H1 (cell line): ENCODE measurements around the gene C1orf87. TPM values are rescaled to one million over a fixed set of nuclear protein-coding genes. Genes with fewer than 3 reads are reported as not detected.

Source experiments
- KDM5A ChIP-seq: fragments of 200-600 bp; IDR thresholded peaks from 2 replicates; pipeline ENCODE4 v1.7.1; 2012; ENCODE audit warnings: mild to moderate bottlenecking, low read length, inconsistent platforms, mixed read lengths
- SAP30 ChIP-seq: fragments of 300-600 bp; sonication (generic); IDR thresholded peaks from 2 replicates; pipeline ENCODE4 v1.7.1; 2012; ENCODE audit warnings: low read length, moderate library complexity, mild to moderate bottlenecking, inconsistent platforms; ENCODE audit not compliant: insufficient read depth, insufficient replicate concordance
- USF2 ChIP-seq: IDR thresholded peaks from 2 replicates; pipeline ENCODE4 v1.6.1; 2011; ENCODE audit warnings: low read length, improper control_type of control experiment
- polyA plus RNA-seq, 7 experiments: library from polyadenylated mRNA; depleted of rRNA in 3 of 7; stranded (reverse) in 5 of 7; unstranded in 2 of 7; fragments of >200 nt in 5 of 7; fragments of 200-250 nt in 2 of 7; gene quantifications; 1 replicate in 5 of 7; 2 replicates in 1 of 7; 4 replicates in 1 of 7; pipeline versions ENCODE4 v1.2.1 to v1.2.3, GENCODE V29; 2011 to 2013; ENCODE audit warnings: missing spikeins in 2 of 7, mixed read lengths in 2 of 7
- total RNA-seq: library from RNA; stranded (reverse); fragmentation: NEBNext Ultra II Directional; extraction: Animal tissue kit (Norgen Biotek cat#: 25700); gene quantifications from 2 replicates; pipeline ENCODE4 v1.2.1, GENCODE V29; 2021

C1orf87 gene
- total and polyA plus RNA-seq, 2 of the 8 experiments (the other 6 are each of a cell fraction or from before 2014, with no cell fraction given) = 0.41 TPM; not detected in 1

GRCh38 chr1:60069691-60070090 lies 3.9 kb downstream of the C1orf87 start (continued):
- TF ChIP-seq KDM5A = no peak
- TF ChIP-seq USF2 = no peak
- no peak for TF ChIP-seq SAP30
